Spinal cord (tissue), 10 donors: Measurements from ENCODE around the gene KCND3. TPM values are rescaled to one million over a fixed set of nuclear protein-coding genes. Genes with fewer than 3 reads are reported as not detected.

ENCODE experiments used
- DNase-seq, 6 donors: peaks; one replicate each; pipeline versions ENCODE4 v3.0.0 to v3.0.0-alpha.2; 2013 to 2015; ENCODE audit warnings: low spot score in 6 of 6, low read depth in 4 of 6
- H3K27ac ChIP-seq: one replicate; pipeline ENCODE4 v1.5.1; 2013; ENCODE audit warnings: low read depth, low read length, control low read depth
- H3K27me3 ChIP-seq: one replicate; pipeline ENCODE4 v1.6.1; 2013; ENCODE audit warnings: low read length; ENCODE audit not compliant: control insufficient read depth, insufficient read depth
- H3K36me3 ChIP-seq: one replicate; pipeline ENCODE4 v1.6.1; 2013; ENCODE audit warnings: low read length; ENCODE audit not compliant: control insufficient read depth, insufficient read depth
- H3K4me1 ChIP-seq: one replicate; pipeline ENCODE4 v1.6.1; 2013; ENCODE audit warnings: low read length; ENCODE audit not compliant: control insufficient read depth, insufficient read depth
- H3K4me3 ChIP-seq: one replicate; pipeline ENCODE4 v1.5.1; 2013; ENCODE audit warnings: low read depth, low read length, control low read depth
- H3K9me3 ChIP-seq: one replicate; pipeline ENCODE4 v1.6.1; 2013; ENCODE audit warnings: low read length; ENCODE audit not compliant: control insufficient read depth, insufficient read depth
- WGBS: methylation state at CpG from one replicate; pipeline ENCODE4 v1.1.5; 2013; ENCODE audit warnings: missing lambda C conversion rate; ENCODE audit not compliant: insufficient coverage; 5-methylcytosine and 5-hydroxymethylcytosine counted together
- polyA plus RNA-seq, 2 donors: library from polyadenylated mRNA; unstranded; fragments of 120-200 nt; gene quantifications; one replicate each; pipeline ENCODE4 v1.2.1, GENCODE V29; 2013; ENCODE audit not compliant: insufficient read length in 2 of 2
- total RNA-seq, 2 donors: library from RNA; depleted of rRNA in 1 of 2; stranded (reverse); fragments of 120-200 nt in 1 of 2; fragments of >200 nt in 1 of 2; gene quantifications; one replicate each; pipeline versions ENCODE4 v1.2.3 to v1.2.4, GENCODE V29; 2013 to 2014
- donor health status: healthy.

Gene KCND3
- total and polyA plus RNA-seq, 4 donors = 9.5 to 35.8 (median 23.3) TPM

GRCh38 chr1:111848852-111849545 lies 140.5 kb downstream of the KCND3 start:
- H3K9me3 ChIP-seq = no peaks in the 10 kb centered on the region
- H3K4me1 ChIP-seq = peaks cover 30% of the 10 kb centered on the region
- no peaks in the 10 kb centered on the region for H3K27me3 ChIP-seq
- no peak overlapping the region for H3K27ac ChIP-seq
- DNase-seq = no peak
- no peak overlapping the region for H3K4me3 ChIP-seq
- WGBS = 93% methylated on average over 3 of the region's 7 CpGs
- peaks cover 2% of the 10 kb centered on the region for H3K36me3 ChIP-seq

DNA sequence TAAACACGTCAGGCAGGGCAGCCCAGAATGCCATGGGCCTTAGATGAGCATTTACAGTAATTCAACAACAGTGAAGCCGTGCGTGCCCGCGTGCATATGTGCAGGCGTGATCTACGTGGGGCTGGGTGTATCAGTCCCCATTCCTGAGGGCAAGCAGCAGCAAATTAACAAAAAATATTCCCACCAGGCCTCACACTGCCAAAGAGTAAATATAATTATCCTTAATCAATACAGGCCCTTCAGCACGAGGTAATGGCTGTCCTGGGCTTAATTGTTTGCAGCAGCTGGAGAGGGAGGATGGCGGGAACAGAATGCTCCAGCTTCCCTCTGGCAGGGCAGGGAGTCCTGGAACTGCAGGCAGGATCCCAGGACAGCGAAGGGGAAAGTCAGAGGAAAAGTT lies 142.0 kb downstream of the KCND3 start:
- Histone ChIP-seq H3K4me3 (no peak overlapping the region), H3K9me3 (no peaks in the 10 kb centered on the region), H3K27ac (no peak overlapping the region), H3K4me1 (peaks cover 32% of the 10 kb centered on the region), H3K36me3 (peaks cover 2% of the 10 kb centered on the region), H3K27me3 (no peaks in the 10 kb centered on the region)
- 68% methylated on average over 8 of the region's 10 CpGs for WGBS
- DNase-seq = peak in 1 of 6 donors; percentile 77

- H3K4me1 ChIP-seq = peaks cover 32% of the 10 kb centered on the region
- no peaks in the 10 kb centered on the region for H3K9me3 ChIP-seq
- H3K27me3 ChIP-seq = no peaks in the 10 kb centered on the region
- H3K27ac ChIP-seq = no peak overlapping the region
- H3K4me3 ChIP-seq = no peak overlapping the region
- WGBS = 96% methylated on average over 4 of the region's 8 CpGs
- peaks cover 2% of the 10 kb centered on the region for H3K36me3 ChIP-seq
- no peak for DNase-seq
Measured at GRCh38 chr1:111846842-111847241, 142.6 kb downstream of the KCND3 start.

DNA sequence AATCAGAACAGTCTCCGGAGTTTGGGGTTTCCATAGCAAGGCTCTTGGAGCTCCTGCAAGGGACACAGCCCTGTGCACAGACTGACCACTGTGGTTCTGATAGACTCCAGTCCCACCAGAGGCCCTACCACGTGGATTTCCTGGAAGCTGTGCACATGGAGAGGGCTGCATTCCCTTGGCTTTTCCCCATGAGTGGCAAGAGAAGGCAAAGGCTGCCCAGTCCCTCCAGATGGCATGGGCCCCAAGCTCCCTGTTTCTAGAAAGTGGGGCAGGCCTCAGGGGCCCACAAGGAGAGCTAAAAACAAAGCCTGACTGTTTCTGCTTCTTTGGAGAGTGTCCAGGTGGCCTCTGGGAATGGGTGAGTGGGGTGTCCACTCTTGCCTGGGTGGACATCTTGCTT lies 146.3 kb downstream of the KCND3 start:
- no peaks in the 10 kb centered on the region for H3K36me3 ChIP-seq
- no peak overlapping the region for H3K27ac ChIP-seq
- peak in 1 of 6 donors; percentile 19 for DNase-seq
- no peaks in the 10 kb centered on the region for H3K27me3 ChIP-seq
- peaks cover 19% of the 10 kb centered on the region for H3K4me1 ChIP-seq
- H3K4me3 ChIP-seq = no peak overlapping the region
- 54% methylated on average over 2 of the region's 2 CpGs for WGBS
- H3K9me3 ChIP-seq = no peaks in the 10 kb centered on the region

DNA sequence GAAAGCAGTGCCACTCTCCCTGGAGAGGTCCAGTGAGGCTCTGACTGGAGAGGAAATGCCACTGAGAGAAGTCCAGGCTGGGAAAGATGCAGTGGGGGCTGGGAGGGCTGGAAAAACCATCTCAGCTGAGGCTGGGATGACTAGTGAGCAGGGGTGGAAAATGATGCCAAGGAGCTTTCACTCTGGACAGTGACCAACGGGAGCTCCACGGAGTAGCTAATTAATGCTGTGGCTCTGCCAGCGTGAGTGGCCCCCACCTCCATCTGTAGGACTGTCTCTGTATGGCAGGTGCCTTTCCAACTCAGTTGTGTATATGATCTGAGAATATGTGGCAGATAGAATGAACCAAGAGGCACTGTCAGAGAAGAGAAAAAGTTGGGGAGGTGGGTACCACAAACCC lies 147.1 kb downstream of the KCND3 start:
- H3K4me3 ChIP-seq = no peak overlapping the region
- peak in 1 of 6 donors; percentile 43 for DNase-seq
- no peaks in the 10 kb centered on the region for H3K27me3 ChIP-seq
- H3K9me3 ChIP-seq = no peaks in the 10 kb centered on the region
- WGBS = 44% methylated on average over 3 of the region's 3 CpGs
- no peak overlapping the region for H3K27ac ChIP-seq
- H3K4me1 ChIP-seq = peaks cover 16% of the 10 kb centered on the region
- H3K36me3 ChIP-seq = no peaks in the 10 kb centered on the region

- H3K4me1 ChIP-seq = peaks cover 16% of the 10 kb centered on the region
- DNase-seq = no peak
- no peaks in the 10 kb centered on the region for H3K27me3 ChIP-seq
- WGBS = 100% methylated on average over 1 of the region's 2 CpGs
- H3K4me3 ChIP-seq = no peak overlapping the region
- no peak overlapping the region for H3K27ac ChIP-seq
- no peaks in the 10 kb centered on the region for H3K36me3 ChIP-seq
- H3K9me3 ChIP-seq = no peaks in the 10 kb centered on the region
Measured at GRCh38 chr1:111841746-111842145, 147.7 kb downstream of the KCND3 start.

GRCh38 chr1:111841189-111841588 lies 148.3 kb downstream of the KCND3 start:
- Histone ChIP-seq H3K4me1 (peaks cover 16% of the 10 kb centered on the region), H3K36me3 (no peaks in the 10 kb centered on the region), H3K4me3 (no peak overlapping the region), H3K27ac (no peak overlapping the region), H3K27me3 (no peaks in the 10 kb centered on the region), H3K9me3 (no peaks in the 10 kb centered on the region)
- DNase-seq = no peak
- 100% methylated on average over 5 of the region's 7 CpGs for WGBS

GRCh38 chr1:111837393-111837792 lies 152.1 kb downstream of the KCND3 start:
- Histone ChIP-seq H3K4me3 (no peak overlapping the region), H3K9me3 (no peaks in the 10 kb centered on the region), H3K36me3 (no peaks in the 10 kb centered on the region), H3K27me3 (no peaks in the 10 kb centered on the region), H3K27ac (no peak overlapping the region), H3K4me1 (peaks cover 12% of the 10 kb centered on the region)
- peak in 1 of 6 donors; percentile 60 for DNase-seq
- 60% methylated on average over 6 of the region's 7 CpGs for WGBS

DNA sequence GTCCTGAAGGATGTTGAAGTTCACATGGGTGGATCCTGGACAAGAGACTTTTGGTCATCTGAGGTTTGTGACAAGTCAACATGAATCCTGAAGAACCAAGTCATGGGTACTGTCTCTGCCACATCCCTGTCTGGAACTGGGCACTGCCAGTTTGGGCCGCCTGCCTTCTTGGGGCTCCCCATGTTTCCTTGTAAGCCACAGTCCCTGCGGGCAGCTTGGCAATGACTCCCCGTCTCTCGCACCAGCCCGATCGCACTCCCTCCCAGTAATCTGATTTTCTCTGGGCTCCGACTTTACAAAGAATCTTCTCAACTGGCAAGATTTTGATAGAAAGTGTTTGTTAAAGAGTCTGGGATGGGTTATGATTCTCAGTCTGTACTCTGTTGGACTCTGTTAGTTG lies 153.4 kb downstream of the KCND3 start:
- H3K4me1 ChIP-seq = peaks cover 3% of the 10 kb centered on the region
- H3K36me3 ChIP-seq = no peaks in the 10 kb centered on the region
- H3K4me3 ChIP-seq = no peak overlapping the region
- no peak overlapping the region for H3K27ac ChIP-seq
- H3K9me3 ChIP-seq = no peaks in the 10 kb centered on the region
- H3K27me3 ChIP-seq = no peaks in the 10 kb centered on the region
- DNase-seq = no peak
- WGBS = 100% methylated on average over 2 of the region's 7 CpGs

- WGBS = 71% methylated on average over 1 of the region's 3 CpGs
- Histone ChIP-seq H3K27ac (no peak overlapping the region), H3K27me3 (no peaks in the 10 kb centered on the region), H3K4me3 (no peak overlapping the region), H3K36me3 (no peaks in the 10 kb centered on the region), H3K4me1 (peaks cover 3% of the 10 kb centered on the region), H3K9me3 (no peaks in the 10 kb centered on the region)
- DNase-seq = no peak
Measured at GRCh38 chr1:111835514-111835913, 154.0 kb downstream of the KCND3 start.
